Ovary (tissue), 9 donors: ENCODE data around the gene STK10. TPM values are rescaled to one million over a fixed set of nuclear protein-coding genes. Genes with fewer than 3 reads are reported as not detected.
A peak's percentile ranks its signal among the peaks of the same experiment; 100 is the strongest.

Experiments
- DNase-seq, 5 donors: peaks; one replicate each; pipeline ENCODE4 v3.0.0-alpha.2; 2019 to 2020
- H3K27ac ChIP-seq, 2 donors: fragments of 200-600 bp; one replicate each; pipeline versions ENCODE4 v1.5.1 to v1.8.0; 2019 to 2022
- H3K27me3 ChIP-seq: fragments of 200-600 bp; one replicate; pipeline ENCODE4 v1.8.0; 2022
- H3K36me3 ChIP-seq: fragments of 200-600 bp; sonication (generic); one replicate; pipeline ENCODE4 v1.5.1; 2019
- H3K4me1 ChIP-seq: one replicate; pipeline ENCODE4 v1.8.1; 2013; ENCODE audit warnings: mild to moderate bottlenecking, moderate library complexity; ENCODE audit not compliant: insufficient read depth
- H3K4me3 ChIP-seq: fragments of 200-600 bp; sonication (generic); one replicate; pipeline ENCODE4 v1.5.1; 2017
- H3K9me3 ChIP-seq, 2 donors: fragments of 200-600 bp in 1 of 2; sonication (generic) in 1 of 2; one replicate each; pipeline versions ENCODE4 v1.5.1 to v1.8.1; 2013 to 2019; ENCODE audit warnings: mild to moderate bottlenecking in 1 of 2, moderate library complexity in 1 of 2
- CTCF ChIP-seq, 3 donors: fragments of 450-650 bp in 2 of 3; fragments of 200-600 bp in 1 of 3; IDR thresholded peaks; one replicate each; pipeline versions ENCODE4 v1.5.1 to v1.8.0; 2016 to 2022; ENCODE audit warnings: antibody characterized with exemption in 3 of 3, mild to moderate bottlenecking in 1 of 3
- EP300 ChIP-seq: sonication (generic); formaldehyde crosslinking; IDR thresholded peaks from one replicate; pipeline ENCODE4 v1.6.1; 2017; ENCODE audit warnings: antibody characterized with exemption
- POLR2A ChIP-seq: fragments of 450-650 bp; IDR thresholded peaks from one replicate; pipeline ENCODE4 v1.6.1; 2017; ENCODE audit warnings: antibody characterized with exemption, mild to moderate bottlenecking, moderate library complexity
- WGBS, 3 donors: extraction: QIAGEN DNeasy Blood & Tissue Kit in 1 of 3; methylation state at CpG; one replicate each; pipeline versions ENCODE4 v1.1.5 to v1.1.7; 2013 to 2017; 5-methylcytosine and 5-hydroxymethylcytosine counted together
- intact Hi-C, 4 donors: fragments of 100-400 bp; cut with DNase I; formaldehyde crosslinking; loops; one replicate each; pipeline versions ENCODE4 v1.11.0 to v1.15.1; 2022 to 2023
- polyA plus RNA-seq, 2 donors: library from polyadenylated mRNA; stranded (reverse); fragments of 200-250 nt in 1 of 2; fragments of 350-450 nt in 1 of 2; fragmentation: Illumina TruSeq in 1 of 2; extraction: RNeasy Lipid Tissue Mini Kit (QIAGEN cat#74804) in 1 of 2; gene quantifications; one replicate each; pipeline ENCODE4 v1.2.3, GENCODE V29; 2013 to 2014
- total RNA-seq, 7 donors: library from RNA; depleted of rRNA in 2 of 7; stranded (reverse); fragments of >200 nt in 2 of 7; fragmentation: NEBNext Ultra II Directional in 3 of 7; extraction: Animal tissue kit (Norgen Biotek cat#: 25700) in 3 of 7; gene quantifications; one replicate each; pipeline versions ENCODE4 v1.1.0 to v1.2.4, GENCODE V29; 2016 to 2023
- donor health status: DM: no; HTN: no; CAD: no; lungs with moderate emphysema.
- donor health status: DM: no; HTN: no; CAD: no.
- donor health status: Bipolar disorder and iron deficiency.
- donor health status: DM: yes; HTN: yes; CAD: no.
- donor health status: DM: no; HTN: no; CAD: no.
- donor health status: DM: yes; HTN: yes; CAD: no.

The STK10 gene
- total and polyA plus RNA-seq, 9 donors: 5.4 to 15.5 (median 10.0) TPM

- DNase-seq: no peak
- H3K4me1 ChIP-seq: peaks cover 7% of the 10 kb centered on the region
- no peaks in the 10 kb centered on the region for H3K9me3 ChIP-seq
- WGBS, 3 donors: 51 to 78% (median 68%) methylated on average over 3 of the region's 3 CpGs
- no peaks in the 10 kb centered on the region for H3K36me3 ChIP-seq
- TF ChIP-seq POLR2A (no peak), EP300 (no peak), CTCF (IDR thresholded peaks at IDR 0.05) (no peak)
- no peaks in the 10 kb centered on the region for H3K27me3 ChIP-seq
- no peak overlapping the region for H3K4me3 ChIP-seq
- no peak overlapping the region for H3K27ac ChIP-seq
- intact Hi-C loops: no loop called here
Measured at GRCh38 chr5:172093965-172094364, 94.1 kb downstream of the STK10 start.

GRCh38 chr5:172093559-172093958, 94.5 kb downstream of the STK10 start:
- WGBS, 3 donors: 85 to 90% (median 86%) methylated on average over 10 of the region's 10 CpGs
- no peaks in the 10 kb centered on the region for H3K27me3 ChIP-seq
- no peaks in the 10 kb centered on the region for H3K9me3 ChIP-seq
- no peak overlapping the region for H3K4me3 ChIP-seq
- intact Hi-C loops: no loop called here
- H3K4me1 ChIP-seq: peaks cover 7% of the 10 kb centered on the region
- H3K27ac ChIP-seq: no peak overlapping the region
- no peak for TF ChIP-seq EP300
- TF ChIP-seq CTCF (IDR thresholded peaks at IDR 0.05): no peak
- TF ChIP-seq POLR2A: no peak
- peak in 1 of 5 donors; percentile 29 for DNase-seq
- H3K36me3 ChIP-seq: no peaks in the 10 kb centered on the region

GRCh38 chr5:172091956-172092732, 95.9 kb downstream of the STK10 start:
- TF ChIP-seq EP300: no peak
- no peak for TF ChIP-seq POLR2A
- no peak for TF ChIP-seq CTCF (IDR thresholded peaks at IDR 0.05)
- Histone ChIP-seq H3K27me3 (no peaks in the 10 kb centered on the region), H3K27ac (no peak overlapping the region), H3K9me3 (no peaks in the 10 kb centered on the region), H3K36me3 (no peaks in the 10 kb centered on the region), H3K4me3 (no peak overlapping the region), H3K4me1 (peaks cover 2% of the 10 kb centered on the region)
- WGBS, 3 donors: 89 to 94% (median 91%) methylated on average over 17 of the region's 17 CpGs
- DNase-seq: no peak
- intact Hi-C loops: no loop called here

- H3K4me3 ChIP-seq: no peak overlapping the region
- WGBS, 3 donors: 73 to 82% (median 78%) methylated on average over 10 of the region's 10 CpGs
- intact Hi-C loops: no loop called here
- no peak for DNase-seq
- no peak overlapping the region for H3K27ac ChIP-seq
- H3K9me3 ChIP-seq: no peaks in the 10 kb centered on the region
- no peaks in the 10 kb centered on the region for H3K36me3 ChIP-seq
- no peaks in the 10 kb centered on the region for H3K27me3 ChIP-seq
- no peaks in the 10 kb centered on the region for H3K4me1 ChIP-seq
- TF ChIP-seq CTCF (IDR thresholded peaks at IDR 0.05) (no peak), EP300 (no peak), POLR2A (no peak)
Measured at GRCh38 chr5:172090976-172091547, 97.0 kb downstream of the STK10 start.
